ENCODE results near the gene FBXO31.

The FBXO31 gene

GRCh38 chr16:87352818-87353217 lies 30.8 kb downstream of the FBXO31 start:
- Histone ChIP-seq H3K4me3 (replicated peaks; ENCODE audit: insufficient read depth, low read length) (no peak overlapping the region), H3K27ac (replicated peaks) (no peak overlapping the region), H3K27me3 (ENCODE audit: insufficient read depth, poor library complexity, severe bottlenecking) (no peaks in the 10 kb centered on the region)
- TF ChIP-seq REST (IDR thresholded peaks at IDR 0.05; ENCODE audit: insufficient replicate concordance, low read depth) (no peak), CTCF (IDR thresholded peaks at IDR 0.05; ENCODE audit: insufficient read depth, low read length) (no peak), POLR2AphosphoS5 (IDR thresholded peaks at IDR 0.05; ENCODE audit: low read depth) (no peak), SPI1 (IDR thresholded peaks at IDR 0.05; ENCODE audit: borderline replicate concordance, low read depth) (no peak), GABPA (IDR thresholded peaks at IDR 0.05; ENCODE audit: low read depth) (no peak)
- DNase-seq (ENCODE audit: low read depth in 1 of 2, low spot score in 1 of 2) = no peak

- Histone ChIP-seq H3K27me3 (ENCODE audit: insufficient read depth, poor library complexity, severe bottlenecking) (no peaks in the 10 kb centered on the region), H3K27ac (replicated peaks) (no peak overlapping the region), H3K4me3 (replicated peaks; ENCODE audit: insufficient read depth, low read length) (no peak overlapping the region)
- DNase-seq (ENCODE audit: low read depth in 1 of 2, low spot score in 1 of 2) = no peak
- no peak for TF ChIP-seq GABPA (IDR thresholded peaks at IDR 0.05; ENCODE audit: low read depth)
Measured at GRCh38 chr16:87351320-87351698, 32.3 kb downstream of the FBXO31 start.

- no peak overlapping the region for H3K4me3 ChIP-seq (replicated peaks; ENCODE audit: insufficient read depth, low read length)
- DNase-seq (ENCODE audit: low read depth in 1 of 2, low spot score in 1 of 2) = no peak
- H3K27me3 ChIP-seq (ENCODE audit: insufficient read depth, poor library complexity, severe bottlenecking) = no peaks in the 10 kb centered on the region
- TF ChIP-seq REST (IDR thresholded peaks at IDR 0.05; ENCODE audit: insufficient replicate concordance, low read depth) = no peak
- no peak for TF ChIP-seq POLR2AphosphoS5 (IDR thresholded peaks at IDR 0.05; ENCODE audit: low read depth)
- TF ChIP-seq CTCF (IDR thresholded peaks at IDR 0.05; ENCODE audit: insufficient read depth, low read length) = no peak
- no peak overlapping the region for H3K27ac ChIP-seq (replicated peaks)
Measured at GRCh38 chr16:87350681-87351319, 32.8 kb downstream of the FBXO31 start.

GRCh38 chr16:87350031-87350430 lies 33.5 kb downstream of the FBXO31 start:
- no peak overlapping the region for H3K4me3 ChIP-seq (replicated peaks; ENCODE audit: insufficient read depth, low read length)
- TF ChIP-seq GABPA (IDR thresholded peaks at IDR 0.05; ENCODE audit: low read depth) (no peak), CTCF (IDR thresholded peaks at IDR 0.05; ENCODE audit: insufficient read depth, low read length) (no peak), SPI1 (IDR thresholded peaks at IDR 0.05; ENCODE audit: borderline replicate concordance, low read depth) (no peak), REST (IDR thresholded peaks at IDR 0.05; ENCODE audit: insufficient replicate concordance, low read depth) (no peak), POLR2AphosphoS5 (IDR thresholded peaks at IDR 0.05; ENCODE audit: low read depth) (no peak)
- H3K27me3 ChIP-seq (ENCODE audit: insufficient read depth, poor library complexity, severe bottlenecking) = no peaks in the 10 kb centered on the region

More at GRCh38 chr16:87350031-87350430, 33.5 kb downstream of the FBXO31 start:
- H3K27ac ChIP-seq (replicated peaks) = no peak overlapping the region
- DNase-seq (ENCODE audit: low read depth in 1 of 2, low spot score in 1 of 2) = no peak
